Memory B cell (primary cell): ENCODE data around the gene HOMEZ.
"Not testable (repeated sequence)": the region's sequence is repeated elsewhere in the genome, so short reads cannot be mapped to it uniquely, and the experiment has no call there.

ENCODE experiments used
- ATAC-seq: fragments of 150-1000 bp; cut with Tn5 transposase; 2 replicates; pipeline ENCODE4 v1.10.0; 2021; ENCODE audit warnings: low read depth, mild to moderate bottlenecking, moderate library complexity
- DNase-seq, 2 donors: peaks; one replicate each; pipeline ENCODE4 v3.0.0; 2022; ENCODE audit warnings: low spot score in 2 of 2
- H3K27ac Mint-ChIP-seq: one replicate; pipeline ENCODE4 v1.8.0; 2022; ENCODE audit warnings: mild to moderate bottlenecking, moderate library complexity, mixed read lengths
- H3K27me3 Mint-ChIP-seq: one replicate; pipeline ENCODE4 v1.8.0; 2022; ENCODE audit warnings: mixed read lengths
- H3K36me3 Mint-ChIP-seq: one replicate; pipeline ENCODE4 v1.8.0; 2022; ENCODE audit warnings: mild to moderate bottlenecking, mixed read lengths
- H3K4me1 Mint-ChIP-seq: one replicate; pipeline ENCODE4 v1.8.0; 2022; ENCODE audit warnings: mixed read lengths
- H3K4me3 Mint-ChIP-seq: one replicate; pipeline ENCODE4 v1.8.0; 2022; ENCODE audit warnings: mild to moderate bottlenecking, moderate library complexity, mixed read lengths
- H3K9me3 Mint-ChIP-seq: one replicate; pipeline ENCODE4 v1.8.0; 2022; ENCODE audit warnings: mixed read lengths

Gene HOMEZ

GRCh38 chr14:23277189-23277588, 8.7 kb downstream of the HOMEZ start:
- H3K4me3 Mint-ChIP-seq: no peak overlapping the region
- H3K27me3 Mint-ChIP-seq: no peaks in the 10 kb centered on the region
- ATAC-seq (no peak), DNase-seq (no peak)
- H3K4me1 Mint-ChIP-seq: no peaks in the 10 kb centered on the region
- H3K9me3 Mint-ChIP-seq: no peaks in the 10 kb centered on the region
- peaks cover 8% of the 10 kb centered on the region for H3K36me3 Mint-ChIP-seq
- H3K27ac Mint-ChIP-seq: no peak overlapping the region

- H3K9me3 Mint-ChIP-seq: no peaks in the 10 kb centered on the region
- H3K4me3 Mint-ChIP-seq: no peak overlapping the region
- no peak overlapping the region for H3K27ac Mint-ChIP-seq
- H3K4me1 Mint-ChIP-seq: no peaks in the 10 kb centered on the region
- DNase-seq: no peak
- H3K36me3 Mint-ChIP-seq: peaks cover 8% of the 10 kb centered on the region
- H3K27me3 Mint-ChIP-seq: no peaks in the 10 kb centered on the region
- ATAC-seq: no peak
These were observed 10.5 kb downstream of the HOMEZ start for GRCh38 chr14:23275412-23275811.

GRCh38 chr14:23269193-23269592, 16.7 kb downstream of the HOMEZ start:
- H3K9me3 Mint-ChIP-seq: no peaks in the 10 kb centered on the region
- no peak for DNase-seq
- no peaks in the 10 kb centered on the region for H3K36me3 Mint-ChIP-seq
- no peaks in the 10 kb centered on the region for H3K4me1 Mint-ChIP-seq
- no peak for ATAC-seq
- no peak overlapping the region for H3K27ac Mint-ChIP-seq
- peaks cover 5% of the 10 kb centered on the region for H3K27me3 Mint-ChIP-seq
- H3K4me3 Mint-ChIP-seq: no peak overlapping the region

- not testable (repeated sequence) for H3K9me3 Mint-ChIP-seq, H3K4me1 Mint-ChIP-seq, H3K27ac Mint-ChIP-seq, ATAC-seq, H3K36me3 Mint-ChIP-seq, H3K4me3 Mint-ChIP-seq, DNase-seq
- peaks cover 18% of the 10 kb centered on the region for H3K27me3 Mint-ChIP-seq
These were observed 25.1 kb downstream of the HOMEZ start for GRCh38 chr14:23260849-23261248.

GRCh38 chr14:23259426-23259825, 26.5 kb downstream of the HOMEZ start:
- ATAC-seq (no peak), DNase-seq (no peak)
- Mint-ChIP-seq H3K36me3 (no peaks in the 10 kb centered on the region), H3K9me3 (no peaks in the 10 kb centered on the region), H3K27me3 (peaks cover 18% of the 10 kb centered on the region), H3K4me3 (no peak overlapping the region), H3K4me1 (no peaks in the 10 kb centered on the region), H3K27ac (no peak overlapping the region)

- H3K27me3 Mint-ChIP-seq: peaks cover 14% of the 10 kb centered on the region
- no peaks in the 10 kb centered on the region for H3K9me3 Mint-ChIP-seq
- DNase-seq (no peak), ATAC-seq (no peak)
- no peaks in the 10 kb centered on the region for H3K4me1 Mint-ChIP-seq
- H3K36me3 Mint-ChIP-seq: no peaks in the 10 kb centered on the region
- H3K27ac Mint-ChIP-seq: no peak overlapping the region
- no peak overlapping the region for H3K4me3 Mint-ChIP-seq
These were observed 27.7 kb downstream of the HOMEZ start for GRCh38 chr14:23258256-23258655.

- Mint-ChIP-seq H3K4me3 (no peak overlapping the region), H3K9me3 (no peaks in the 10 kb centered on the region), H3K27ac (no peak overlapping the region), H3K4me1 (no peaks in the 10 kb centered on the region), H3K27me3 (peaks cover 4% of the 10 kb centered on the region), H3K36me3 (no peaks in the 10 kb centered on the region)
- ATAC-seq: no peak
- no peak for DNase-seq
These were observed 33.3 kb downstream of the HOMEZ start for GRCh38 chr14:23252420-23253333.

GRCh38 chr14:23252006-23252405, 33.9 kb downstream of the HOMEZ start:
- H3K27me3 Mint-ChIP-seq: peaks cover 4% of the 10 kb centered on the region
- H3K9me3 Mint-ChIP-seq: no peaks in the 10 kb centered on the region

GRCh38 chr14:23249824-23250223, 36.1 kb downstream of the HOMEZ start:
- no peaks in the 10 kb centered on the region for H3K9me3 Mint-ChIP-seq
- ATAC-seq: no peak
- no peaks in the 10 kb centered on the region for H3K4me1 Mint-ChIP-seq
- H3K4me3 Mint-ChIP-seq: no peak overlapping the region
- H3K27ac Mint-ChIP-seq: no peak overlapping the region
- no peak for DNase-seq
- peaks cover 4% of the 10 kb centered on the region for H3K27me3 Mint-ChIP-seq
- H3K36me3 Mint-ChIP-seq: no peaks in the 10 kb centered on the region

More at GRCh38 chr14:23252006-23252405, 33.9 kb downstream of the HOMEZ start:
- DNase-seq (no peak), ATAC-seq (no peak)
- Mint-ChIP-seq H3K36me3 (no peaks in the 10 kb centered on the region), H3K27ac (no peak overlapping the region), H3K4me3 (no peak overlapping the region), H3K4me1 (no peaks in the 10 kb centered on the region)

- Mint-ChIP-seq H3K4me3 (no peak overlapping the region), H3K36me3 (no peaks in the 10 kb centered on the region), H3K27ac (no peak overlapping the region), H3K4me1 (no peaks in the 10 kb centered on the region), H3K9me3 (no peaks in the 10 kb centered on the region), H3K27me3 (peaks cover 3% of the 10 kb centered on the region)
- no peak for ATAC-seq
- DNase-seq: no peak
These were observed 37.3 kb downstream of the HOMEZ start for GRCh38 chr14:23248601-23249000.

- no peaks in the 10 kb centered on the region for H3K9me3 Mint-ChIP-seq
- H3K27me3 Mint-ChIP-seq: peaks cover 8% of the 10 kb centered on the region
- no peak overlapping the region for H3K27ac Mint-ChIP-seq
- no peaks in the 10 kb centered on the region for H3K4me1 Mint-ChIP-seq
- no peak for DNase-seq
- ATAC-seq: no peak
- no peak overlapping the region for H3K4me3 Mint-ChIP-seq
- no peaks in the 10 kb centered on the region for H3K36me3 Mint-ChIP-seq
These were observed 40.6 kb downstream of the HOMEZ start for GRCh38 chr14:23245282-23245681.

GRCh38 chr14:23243066-23243465, 42.9 kb downstream of the HOMEZ start:
- Mint-ChIP-seq H3K4me1 (no peaks in the 10 kb centered on the region), H3K36me3 (no peaks in the 10 kb centered on the region), H3K9me3 (no peaks in the 10 kb centered on the region), H3K4me3 (no peak overlapping the region), H3K27me3 (peaks cover 14% of the 10 kb centered on the region), H3K27ac (no peak overlapping the region)
- ATAC-seq: no peak
- DNase-seq: no peak

- Mint-ChIP-seq H3K27me3 (peaks cover 19% of the 10 kb centered on the region), H3K4me3 (no peak overlapping the region), H3K27ac (no peak overlapping the region), H3K4me1 (peaks cover 3% of the 10 kb centered on the region), H3K36me3 (no peaks in the 10 kb centered on the region), H3K9me3 (no peaks in the 10 kb centered on the region)
- DNase-seq (no peak), ATAC-seq (no peak)
These were observed 43.9 kb downstream of the HOMEZ start for GRCh38 chr14:23242076-23242475.

GRCh38 chr14:23241061-23241715, 44.7 kb downstream of the HOMEZ start:
- not testable (repeated sequence) for H3K9me3 Mint-ChIP-seq, H3K36me3 Mint-ChIP-seq, DNase-seq, H3K27ac Mint-ChIP-seq, ATAC-seq, H3K4me3 Mint-ChIP-seq, H3K4me1 Mint-ChIP-seq
- peaks cover 19% of the 10 kb centered on the region for H3K27me3 Mint-ChIP-seq
